Keratinocyte (primary cell): ENCODE results near the gene BRCA1. TPM values are rescaled to one million over a fixed set of nuclear protein-coding genes. Genes with fewer than 3 reads are reported as not detected.

Source experiments
- DNase-seq: peaks from one replicate; pipeline ENCODE4 v3.0.0-alpha.2; 2011; ENCODE audit warnings: low read depth, missing footprints, low spot score
- FAIRE-seq: peaks from 2 replicates; lab custom pipeline; 2011; peaks lifted over from hg19 to GRCh38; lab: Jason Lieb, UNC
- H2AFZ ChIP-seq: 2 replicates; pipeline ENCODE4 v1.6.0; 2012; ENCODE audit warnings: low read length, control low read depth, inconsistent platforms; ENCODE audit not compliant: control insufficient read depth
- H3K27ac ChIP-seq: 2 replicates; pipeline ENCODE4 v1.5.1; 2011; ENCODE audit warnings: low read length; ENCODE audit not compliant: control insufficient read depth, insufficient read depth
- H3K27me3 ChIP-seq: 3 replicates; pipeline ENCODE4 v1.6.0; 2011; ENCODE audit warnings: low read length; ENCODE audit not compliant: control insufficient read depth, insufficient read depth; ENCODE audit errors: extremely low read depth
- H3K36me3 ChIP-seq, 2 experiments: 2 replicates in 1 of 2; 3 replicates in 1 of 2; pipeline ENCODE4 v1.5.1; 2011; ENCODE audit warnings: low read length in 2 of 2, mild to moderate bottlenecking in 1 of 2; ENCODE audit not compliant: control insufficient read depth in 2 of 2, insufficient read depth in 2 of 2; ENCODE audit errors: extremely low read depth in 1 of 2
- H3K4me1 ChIP-seq: 3 replicates; pipeline ENCODE4 v1.5.1; 2011; ENCODE audit warnings: low read length; ENCODE audit not compliant: control insufficient read depth, insufficient read depth; ENCODE audit errors: extremely low read depth
- H3K4me2 ChIP-seq: 3 replicates; pipeline ENCODE4 v1.6.0; 2011; ENCODE audit warnings: low read depth, low read length; ENCODE audit not compliant: control insufficient read depth, insufficient read depth; ENCODE audit errors: extremely low read depth
- H3K4me3 ChIP-seq, 3 experiments: fragments of 200-600 bp in 1 of 3; sonication (generic) in 1 of 3; 2 replicates in 2 of 3; 3 replicates in 1 of 3; pipeline ENCODE4 v1.5.1; 2011 to 2016; ENCODE audit warnings: low read length in 3 of 3, mild to moderate bottlenecking in 3 of 3, control low read depth in 2 of 3, inconsistent platforms in 1 of 3, low read depth in 1 of 3, mixed read lengths in 1 of 3, mixed run types in 1 of 3, moderate library complexity in 1 of 3; ENCODE audit not compliant: control insufficient read depth in 2 of 3, insufficient read depth in 2 of 3; ENCODE audit errors: extremely low read depth in 1 of 3
- H3K79me2 ChIP-seq: 2 replicates; pipeline ENCODE4 v1.6.0; 2012; ENCODE audit warnings: low read length; ENCODE audit not compliant: control insufficient read depth, insufficient read depth
- H3K9ac ChIP-seq: 3 replicates; pipeline ENCODE4 v1.6.0; 2011; ENCODE audit warnings: low read length; ENCODE audit not compliant: control insufficient read depth, insufficient read depth; ENCODE audit errors: extremely low read depth
- H3K9me1 ChIP-seq: 3 replicates; pipeline ENCODE4 v1.6.0; 2011; ENCODE audit warnings: low read length; ENCODE audit not compliant: control insufficient read depth, insufficient read depth; ENCODE audit errors: extremely low read depth
- H3K9me3 ChIP-seq: 2 replicates; pipeline ENCODE4 v1.5.1; 2012; ENCODE audit warnings: low read depth, low read length; ENCODE audit not compliant: control insufficient read depth
- H4K20me1 ChIP-seq: 3 replicates; pipeline ENCODE4 v1.6.0; 2011; ENCODE audit warnings: low read length; ENCODE audit not compliant: control insufficient read depth, insufficient read depth; ENCODE audit errors: extremely low read depth
- dilution Hi-C: fragments of 300-500 bp; cut with MboI; formaldehyde crosslinking; loops from one replicate; pipeline ENCODE4 v1.7.0; 2020; ENCODE audit warnings: low sequenced_read_pairs; ENCODE audit not compliant: extremely low pct_ligation_motif_present
- polyA plus RNA-seq, 5 experiments: library from polyadenylated mRNA; depleted of rRNA in 3 of 5; stranded (reverse) in 3 of 5; stranded (forward) in 1 of 5; unstranded in 1 of 5; fragments of >200 nt; gene quantifications; 1 replicate in 1 of 5; 2 replicates in 3 of 5; 3 replicates in 1 of 5; pipeline versions ENCODE4 v1.2.1 to v1.2.3, GENCODE V29; 2011 to 2012; ENCODE audit warnings: missing spikeins in 2 of 5, low read depth in 1 of 5, low replicate concordance in 1 of 5
- TF ChIP-seq, protein P1 (sequence below), 3 experiments: IDR thresholded peaks in 1 of 3; conservative IDR thresholded peaks in 1 of 3; optimal IDR thresholded peaks in 1 of 3; 2 replicates in 2 of 3; 3 replicates in 1 of 3; pipeline versions ENCODE3 to v1.5.1; 2011; ENCODE audit warnings: low read length in 3 of 3, mild to moderate bottlenecking in 3 of 3, moderate library complexity in 2 of 3, control low read depth in 1 of 3, inconsistent platforms in 1 of 3; ENCODE audit not compliant: insufficient read depth in 2 of 3; ENCODE audit errors: extremely low read depth in 1 of 3

BRCA1 gene
- polyA plus RNA-seq, 1 donor (not counting 4 experiments of a cell fraction or from before 2014, with no cell fraction given) = 17.2 TPM

DNA sequence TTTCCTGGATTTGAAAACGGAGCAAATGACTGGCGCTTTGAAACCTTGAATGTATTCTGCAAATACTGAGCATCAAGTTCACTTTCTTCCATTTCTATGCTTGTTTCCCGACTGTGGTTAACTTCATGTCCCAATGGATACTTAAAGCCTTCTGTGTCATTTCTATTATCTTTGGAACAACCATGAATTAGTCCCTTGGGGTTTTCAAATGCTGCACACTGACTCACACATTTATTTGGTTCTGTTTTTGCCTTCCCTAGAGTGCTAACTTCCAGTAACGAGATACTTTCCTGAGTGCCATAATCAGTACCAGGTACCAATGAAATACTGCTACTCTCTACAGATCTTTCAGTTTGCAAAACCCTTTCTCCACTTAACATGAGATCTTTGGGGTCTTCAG, 32.3 kb downstream of the BRCA1 start:
- Histone ChIP-seq H3K9ac (no peak overlapping the region), H3K27me3 (no peaks in the 10 kb centered on the region), H4K20me1 (no peaks in the 10 kb centered on the region), H2AFZ (no peak overlapping the region), H3K36me3 (peaks cover 2 to 8% of the 10 kb centered on the region in 2 experiments), H3K4me1 (no peaks in the 10 kb centered on the region), H3K4me3 (no peak overlapping the region), H3K79me2 (no peaks in the 10 kb centered on the region), H3K9me1 (no peaks in the 10 kb centered on the region), H3K9me3 (no peaks in the 10 kb centered on the region), H3K27ac (no peak overlapping the region), H3K4me2 (no peak overlapping the region)
- TF ChIP-seq, protein P1, sequence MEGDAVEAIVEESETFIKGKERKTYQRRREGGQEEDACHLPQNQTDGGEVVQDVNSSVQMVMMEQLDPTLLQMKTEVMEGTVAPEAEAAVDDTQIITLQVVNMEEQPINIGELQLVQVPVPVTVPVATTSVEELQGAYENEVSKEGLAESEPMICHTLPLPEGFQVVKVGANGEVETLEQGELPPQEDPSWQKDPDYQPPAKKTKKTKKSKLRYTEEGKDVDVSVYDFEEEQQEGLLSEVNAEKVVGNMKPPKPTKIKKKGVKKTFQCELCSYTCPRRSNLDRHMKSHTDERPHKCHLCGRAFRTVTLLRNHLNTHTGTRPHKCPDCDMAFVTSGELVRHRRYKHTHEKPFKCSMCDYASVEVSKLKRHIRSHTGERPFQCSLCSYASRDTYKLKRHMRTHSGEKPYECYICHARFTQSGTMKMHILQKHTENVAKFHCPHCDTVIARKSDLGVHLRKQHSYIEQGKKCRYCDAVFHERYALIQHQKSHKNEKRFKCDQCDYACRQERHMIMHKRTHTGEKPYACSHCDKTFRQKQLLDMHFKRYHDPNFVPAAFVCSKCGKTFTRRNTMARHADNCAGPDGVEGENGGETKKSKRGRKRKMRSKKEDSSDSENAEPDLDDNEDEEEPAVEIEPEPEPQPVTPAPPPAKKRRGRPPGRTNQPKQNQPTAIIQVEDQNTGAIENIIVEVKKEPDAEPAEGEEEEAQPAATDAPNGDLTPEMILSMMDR (optimal IDR thresholded peaks at IDR 0.05 in 1 of 3, IDR thresholded peaks at IDR 0.05 in 1 of 3, conservative IDR thresholded peaks at IDR 0.05 in 1 of 3; ENCODE audit: extremely low read depth in 1 of 3, insufficient read depth in 2 of 3, low read length in 3 of 3) = no peak
- DNase-seq (no peak), FAIRE-seq (no peak)
- dilution Hi-C loops = no loop called here

DNA sequence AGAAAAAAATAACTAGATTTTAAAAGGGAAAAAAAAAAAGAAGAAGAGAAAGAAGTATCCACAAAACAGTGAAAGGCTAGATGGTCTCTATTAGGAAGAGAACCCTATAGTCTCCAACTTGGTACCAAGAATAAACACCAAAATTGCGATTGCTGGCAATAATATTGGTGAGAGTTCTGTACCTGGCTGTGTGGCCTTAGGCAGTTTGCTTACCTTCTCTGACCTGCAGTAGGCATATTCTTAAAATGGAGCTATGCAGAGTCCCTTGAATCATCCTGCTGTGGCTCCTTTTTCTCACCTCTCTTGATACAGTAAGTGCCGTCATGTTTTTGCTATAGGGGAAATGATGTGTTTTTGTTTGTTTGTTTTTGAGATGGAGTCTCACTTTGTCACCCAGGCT, 35.1 kb downstream of the BRCA1 start:
- Histone ChIP-seq H3K27ac (no peak overlapping the region), H2AFZ (no peak overlapping the region), H3K4me2 (no peak overlapping the region), H3K4me1 (no peaks in the 10 kb centered on the region), H3K9me1 (no peaks in the 10 kb centered on the region), H3K9ac (no peak overlapping the region), H3K79me2 (no peaks in the 10 kb centered on the region), H3K9me3 (no peaks in the 10 kb centered on the region), H3K4me3 (no peak overlapping the region), H3K27me3 (no peaks in the 10 kb centered on the region), H3K36me3 (peaks cover 2 to 3% of the 10 kb centered on the region in 2 experiments), H4K20me1 (no peaks in the 10 kb centered on the region)
- TF ChIP-seq, protein P1 (optimal IDR thresholded peaks at IDR 0.05 in 1 of 3, IDR thresholded peaks at IDR 0.05 in 1 of 3, conservative IDR thresholded peaks at IDR 0.05 in 1 of 3; ENCODE audit: extremely low read depth in 1 of 3, insufficient read depth in 2 of 3, low read length in 3 of 3) = no peak
- FAIRE-seq = no peak
- dilution Hi-C loops = no loop called here
- DNase-seq = no peak
